Osteoblast (primary cell): Measurements from ENCODE around the gene CCDC180. TPM values are rescaled to one million over a fixed set of nuclear protein-coding genes. Genes with fewer than 3 reads are reported as not detected.
"Not testable (repeated sequence)": the region's sequence is repeated elsewhere in the genome, so short reads cannot be mapped to it uniquely, and the experiment has no call there.

Experiments
- DNase-seq: peaks from one replicate; pipeline ENCODE4 v3.0.0; 2011; ENCODE audit warnings: low spot score, mixed read lengths; ENCODE audit not compliant: insufficient read length; ENCODE audit errors: missing footprints
- H2AFZ ChIP-seq: 2 replicates; pipeline ENCODE4 v1.6.0; 2011; ENCODE audit warnings: mild to moderate bottlenecking, low read length
- H3K27ac ChIP-seq: 2 replicates; pipeline ENCODE4 v1.5.1; 2011; ENCODE audit warnings: mild to moderate bottlenecking, low read depth, low read length, moderate library complexity
- H3K27me3 ChIP-seq: 2 replicates; pipeline ENCODE4 v1.6.0; 2012; ENCODE audit warnings: mild to moderate bottlenecking, control low read depth, inconsistent platforms, low read length, moderate library complexity; ENCODE audit not compliant: insufficient read depth
- H3K36me3 ChIP-seq: 2 replicates; pipeline ENCODE4 v1.5.1; 2011; ENCODE audit warnings: mild to moderate bottlenecking, low read length, control low read depth, moderate library complexity; ENCODE audit not compliant: insufficient read depth
- H3K4me1 ChIP-seq: 2 replicates; pipeline ENCODE4 v1.5.1; 2011; ENCODE audit warnings: mild to moderate bottlenecking, low read length, control low read depth, moderate library complexity; ENCODE audit not compliant: insufficient read depth
- H3K4me2 ChIP-seq: 2 replicates; pipeline ENCODE4 v1.6.0; 2011; ENCODE audit warnings: mild to moderate bottlenecking, low read length; ENCODE audit not compliant: insufficient read depth
- H3K4me3 ChIP-seq: fragments of 200-600 bp; sonication (generic); 3 replicates; pipeline ENCODE4 v1.5.1; 2012; ENCODE audit warnings: mild to moderate bottlenecking, low read length, inconsistent platforms; ENCODE audit not compliant: insufficient read depth
- H3K79me2 ChIP-seq: 2 replicates; pipeline ENCODE4 v1.6.0; 2012; ENCODE audit warnings: mild to moderate bottlenecking, low read length, control low read depth, inconsistent platforms; ENCODE audit not compliant: insufficient read depth
- H3K9me3 ChIP-seq: 2 replicates; pipeline ENCODE4 v1.5.1; 2011; ENCODE audit warnings: low read depth, low read length, control low read depth
- H4K20me1 ChIP-seq: 2 replicates; pipeline ENCODE4 v1.6.0; 2012; ENCODE audit warnings: mild to moderate bottlenecking, low read length, control low read depth; ENCODE audit not compliant: insufficient read depth
- CTCF ChIP-seq: IDR thresholded peaks from 2 replicates; pipeline ENCODE4 v1.5.1; 2011; ENCODE audit warnings: mild to moderate bottlenecking, low read depth, low read length, moderate library complexity; ENCODE audit errors: extremely low read depth
- total RNA-seq: library from RNA; depleted of rRNA; stranded (reverse); fragments of >200 nt; gene quantifications from 2 replicates; pipeline ENCODE4 v1.2.3, GENCODE V29; 2012

Gene CCDC180
- 4.7 and 6.2 TPM in 2 replicates for total RNA-seq

GRCh38 chr9:97307500-97308163, at the start of gene CCDC180:
Gene CCDC180, plus strand, starts transcription at chr9:97307659. Its CDS starts 405 bp downstream, at chr9:97308064.
- peak within 1 kb of the TSS; percentile 48 for H3K27ac ChIP-seq
- no peaks in the 10 kb centered on the region for H3K79me2 ChIP-seq
- no peak for TF ChIP-seq CTCF
- H3K9me3 ChIP-seq, result no peaks in the 10 kb centered on the region
- H3K27me3 ChIP-seq, result no peaks in the 10 kb centered on the region
- H3K4me2 ChIP-seq, result peak within 1 kb of the TSS; percentile 97
- no peaks in the 10 kb centered on the region for H4K20me1 ChIP-seq
- H3K4me3 ChIP-seq, result peak within 1 kb of the TSS; percentile 73
- peak within 1 kb of the TSS; percentile 75 for H2AFZ ChIP-seq
- H3K36me3 ChIP-seq, result peaks cover 3% of the 10 kb centered on the region
- peaks cover 17% of the 10 kb centered on the region for H3K4me1 ChIP-seq
- no peak for DNase-seq

- not testable (repeated sequence) for H3K36me3 ChIP-seq, H3K4me1 ChIP-seq, DNase-seq, H3K4me3 ChIP-seq, H3K79me2 ChIP-seq, H4K20me1 ChIP-seq, H2AFZ ChIP-seq, H3K9me3 ChIP-seq, H3K4me2 ChIP-seq, H3K27me3 ChIP-seq, H3K27ac ChIP-seq
These were observed 47.5 kb upstream of the CCDC180 start for GRCh38 chr9:97259834-97260514.

- Histone ChIP-seq H3K9me3 (no peaks in the 10 kb centered on the region), H4K20me1 (no peaks in the 10 kb centered on the region), H3K36me3 (no peaks in the 10 kb centered on the region), H3K27ac (no peak overlapping the region), H3K79me2 (no peaks in the 10 kb centered on the region), H2AFZ (no peak overlapping the region), H3K4me3 (no peak overlapping the region), H3K4me2 (no peak overlapping the region), H3K27me3 (no peaks in the 10 kb centered on the region), H3K4me1 (no peaks in the 10 kb centered on the region)
- no peak for DNase-seq
- no peak for TF ChIP-seq CTCF
These were observed 36.2 kb upstream of the CCDC180 start for GRCh38 chr9:97271292-97271691.

- Histone ChIP-seq H3K4me1 (no peaks in the 10 kb centered on the region), H3K36me3 (no peaks in the 10 kb centered on the region), H3K27me3 (no peaks in the 10 kb centered on the region), H2AFZ (no peak overlapping the region), H3K4me2 (no peak overlapping the region), H3K79me2 (no peaks in the 10 kb centered on the region), H4K20me1 (no peaks in the 10 kb centered on the region), H3K27ac (no peak overlapping the region), H3K4me3 (no peak overlapping the region), H3K9me3 (no peaks in the 10 kb centered on the region)
- no peak for DNase-seq
- no peak for TF ChIP-seq CTCF
These were observed 35.4 kb upstream of the CCDC180 start for GRCh38 chr9:97272072-97272471.
